ENCODE results near the gene CASKIN1. TPM values are rescaled to one million over a fixed set of nuclear protein-coding genes. Genes with fewer than 3 reads are reported as not detected.

CASKIN1 gene
- total RNA-seq, 1 experiment from 2014 or later, result 1.0 TPM

GRCh38 chr16:2158262-2158638 is 38.2 kb downstream of the CASKIN1 start:
- Histone ChIP-seq H3K27me3 (no peaks in the 10 kb centered on the region), H3K4me3 (peak overlapping the region; percentile 91; the same call in 1 of the 2 replicates), H3K36me3 (peaks cover 80% of the 10 kb centered on the region), H3K9me3 (no peaks in the 10 kb centered on the region)
- DNase-seq, result no peak

- DNase-seq, result peak; percentile 71
- H3K36me3 ChIP-seq, result peaks cover 80% of the 10 kb centered on the region
- H3K9me3 ChIP-seq, result no peaks in the 10 kb centered on the region
- peak overlapping the region; percentile 91 for H3K4me3 ChIP-seq
- H3K27me3 ChIP-seq, result no peaks in the 10 kb centered on the region
Measured at GRCh38 chr16:2157480-2158261, 38.7 kb downstream of the CASKIN1 start.

- DNase-seq, result no peak
- no peaks in the 10 kb centered on the region for H3K9me3 ChIP-seq
- H3K27me3 ChIP-seq, result no peaks in the 10 kb centered on the region
- peak overlapping the region; percentile 91 for H3K4me3 ChIP-seq
- H3K36me3 ChIP-seq, result peaks cover 79% of the 10 kb centered on the region
Measured at GRCh38 chr16:2156849-2157224, 39.6 kb downstream of the CASKIN1 start.

GRCh38 chr16:2155977-2156848 is 40.2 kb downstream of the CASKIN1 start:
- Histone ChIP-seq H3K36me3 (peaks cover 79% of the 10 kb centered on the region), H3K27me3 (no peaks in the 10 kb centered on the region), H3K9me3 (no peaks in the 10 kb centered on the region), H3K4me3 (peak overlapping the region; percentile 91)
- peak; percentile 67 for DNase-seq

GRCh38 chr16:2155091-2155950 is 41.1 kb downstream of the CASKIN1 start, which contains the start of gene TRAF7:
Gene TRAF7, plus strand, starts transcription at chr16:2155782. Its CDS starts 8,139 bp downstream, at chr16:2163921.
- H3K27me3 ChIP-seq, result no peaks in the 10 kb centered on the region
- peak within 1 kb of the TSS; percentile 92 for H3K4me3 ChIP-seq
- no peaks in the 10 kb centered on the region for H3K9me3 ChIP-seq
- DNase-seq, result peak; percentile 100
- H3K36me3 ChIP-seq, result peaks cover 75% of the 10 kb centered on the region

GRCh38 chr16:2154533-2155090 is 41.8 kb downstream of the CASKIN1 start:
- DNase-seq, result no peak
- Histone ChIP-seq H3K27me3 (no peaks in the 10 kb centered on the region), H3K9me3 (no peaks in the 10 kb centered on the region), H3K36me3 (peaks cover 70% of the 10 kb centered on the region), H3K4me3 (peak overlapping the region; percentile 92)

- Histone ChIP-seq H3K36me3 (peaks cover 56% of the 10 kb centered on the region), H3K4me3 (peak overlapping the region; percentile 92), H3K27me3 (no peaks in the 10 kb centered on the region), H3K9me3 (no peaks in the 10 kb centered on the region)
- DNase-seq, result peak; percentile 75
Measured at GRCh38 chr16:2152695-2153506, 43.5 kb downstream of the CASKIN1 start.

- H3K4me3 ChIP-seq, result peak overlapping the region; percentile 92
- DNase-seq, result peak; percentile 61
- peaks cover 46% of the 10 kb centered on the region for H3K36me3 ChIP-seq
- no peaks in the 10 kb centered on the region for H3K9me3 ChIP-seq
- no peaks in the 10 kb centered on the region for H3K27me3 ChIP-seq
Measured at GRCh38 chr16:2151188-2152091, 45.0 kb downstream of the CASKIN1 start.

GRCh38 chr16:2150418-2151187 is 45.8 kb downstream of the CASKIN1 start:
- Histone ChIP-seq H3K9me3 (no peaks in the 10 kb centered on the region), H3K27me3 (no peaks in the 10 kb centered on the region), H3K36me3 (peaks cover 41% of the 10 kb centered on the region), H3K4me3 (no peak overlapping the region)
- peak; percentile 93 for DNase-seq

GRCh38 chr16:2149630-2150417 is 46.6 kb downstream of the CASKIN1 start:
- peak; percentile 65 for DNase-seq
- no peak overlapping the region for H3K4me3 ChIP-seq
- peaks cover 38% of the 10 kb centered on the region for H3K36me3 ChIP-seq
- no peaks in the 10 kb centered on the region for H3K9me3 ChIP-seq
- H3K27me3 ChIP-seq, result no peaks in the 10 kb centered on the region

GRCh38 chr16:2148714-2149629 is 47.4 kb downstream of the CASKIN1 start:
- Histone ChIP-seq H3K36me3 (peaks cover 30% of the 10 kb centered on the region), H3K4me3 (no peak overlapping the region), H3K9me3 (no peaks in the 10 kb centered on the region), H3K27me3 (no peaks in the 10 kb centered on the region)
- DNase-seq, result peak; percentile 37

GRCh38 chr16:2147981-2148671 is 48.3 kb downstream of the CASKIN1 start, which contains the start of gene RAB26:
Gene RAB26, plus strand, starts transcription at chr16:2148625. Its CDS starts 159 bp downstream, at chr16:2148784.
- H3K27me3 ChIP-seq, result no peaks in the 10 kb centered on the region
- DNase-seq, result peak; percentile 68
- H3K9me3 ChIP-seq, result no peaks in the 10 kb centered on the region
- peaks cover 21% of the 10 kb centered on the region for H3K36me3 ChIP-seq
- no peak within 1 kb of the TSS for H3K4me3 ChIP-seq

Measured in MG63 (cell line).